HEK293 (cell line): Measurements from ENCODE around the gene ARL3.

Source experiments
- GLI4 ChIP-seq: fragments of 450-650 bp; formaldehyde crosslinking; IDR thresholded peaks from 2 replicates; pipeline ENCODE4 v1.5.1; 2016; ENCODE audit warnings: missing biosample characterization, missing genetic modification characterization
- KLF16 ChIP-seq: fragments of 450-650 bp; formaldehyde crosslinking; IDR thresholded peaks from 2 replicates; pipeline ENCODE4 v1.5.1; 2017; ENCODE audit warnings: missing biosample characterization, missing genetic modification characterization
- MEIS1 ChIP-seq: sonication (generic); formaldehyde crosslinking; IDR thresholded peaks from 2 replicates; pipeline ENCODE4 v1.8.1; 2022; ENCODE audit warnings: missing genetic modification reagents, mild to moderate bottlenecking, borderline replicate concordance
- MZF1 ChIP-seq: fragments of 450-650 bp; formaldehyde crosslinking; IDR thresholded peaks from 2 replicates; pipeline ENCODE4 v1.5.1; 2017; ENCODE audit warnings: missing biosample characterization, missing genetic modification characterization, borderline replicate concordance
- OSR2 ChIP-seq: fragments of 450-650 bp; formaldehyde crosslinking; IDR thresholded peaks from 2 replicates; pipeline ENCODE4 v1.5.1; 2016; ENCODE audit warnings: missing biosample characterization, missing genetic modification characterization
- PATZ1 ChIP-seq: fragments of 450-650 bp; formaldehyde crosslinking; IDR thresholded peaks from 2 replicates; pipeline ENCODE4 v1.5.1; 2016; ENCODE audit warnings: missing biosample characterization, missing genetic modification characterization
- PBX3 ChIP-seq: sonication (generic); formaldehyde crosslinking; IDR thresholded peaks from 2 replicates; pipeline ENCODE4 v1.8.1; 2022; ENCODE audit warnings: mild to moderate bottlenecking, moderate library complexity, missing genetic modification reagents
- PRDM2 ChIP-seq: fragments of 450-650 bp; formaldehyde crosslinking; IDR thresholded peaks from 2 replicates; pipeline ENCODE4 v1.5.1; 2016; ENCODE audit warnings: missing biosample characterization, missing genetic modification characterization, borderline replicate concordance
- PRDM6 ChIP-seq: fragments of 450-650 bp; formaldehyde crosslinking; IDR thresholded peaks from 2 replicates; pipeline ENCODE4 v1.5.1; 2017; ENCODE audit warnings: missing biosample characterization, missing genetic modification characterization
- RBAK ChIP-seq: fragments of 450-650 bp; formaldehyde crosslinking; IDR thresholded peaks from 2 replicates; pipeline ENCODE4 v1.5.1; 2016; ENCODE audit warnings: missing biosample characterization, missing genetic modification characterization
- TSHZ1 ChIP-seq: fragments of 450-650 bp; formaldehyde crosslinking; IDR thresholded peaks from 2 replicates; pipeline ENCODE4 v1.5.1; 2016; ENCODE audit warnings: missing biosample characterization, missing genetic modification characterization, borderline replicate concordance
- ZBTB20 ChIP-seq: fragments of 450-650 bp; formaldehyde crosslinking; IDR thresholded peaks from 2 replicates; pipeline ENCODE4 v1.5.1; 2016; ENCODE audit warnings: missing biosample characterization, missing genetic modification characterization
- ZNF140 ChIP-seq: fragments of 450-650 bp; formaldehyde crosslinking; IDR thresholded peaks from 2 replicates; pipeline ENCODE4 v1.5.1; 2016; ENCODE audit warnings: missing biosample characterization, missing genetic modification characterization
- ZNF202 ChIP-seq: fragments of 450-650 bp; formaldehyde crosslinking; IDR thresholded peaks from 2 replicates; pipeline ENCODE4 v1.5.1; 2016; ENCODE audit warnings: missing biosample characterization, missing genetic modification characterization, borderline replicate concordance
- ZNF324 ChIP-seq: fragments of 450-650 bp; formaldehyde crosslinking; IDR thresholded peaks from 2 replicates; pipeline ENCODE4 v1.5.1; 2016; ENCODE audit warnings: missing biosample characterization, missing genetic modification characterization
- ZNF423 ChIP-seq: fragments of 450-650 bp; formaldehyde crosslinking; IDR thresholded peaks from 2 replicates; pipeline ENCODE4 v1.5.1; 2016; ENCODE audit warnings: missing biosample characterization, missing genetic modification characterization
- ZNF433 ChIP-seq: fragments of 450-650 bp; formaldehyde crosslinking; IDR thresholded peaks from 2 replicates; pipeline ENCODE4 v1.5.1; 2016; ENCODE audit warnings: missing biosample characterization, missing genetic modification characterization, low read depth
- ZNF530 ChIP-seq: fragments of 450-650 bp; formaldehyde crosslinking; IDR thresholded peaks from 2 replicates; pipeline ENCODE4 v1.5.1; 2016; ENCODE audit warnings: low read depth, missing biosample characterization, missing genetic modification characterization
- ZNF555 ChIP-seq: fragments of 450-650 bp; formaldehyde crosslinking; conservative IDR thresholded peaks from 2 replicates; pipeline ENCODE4 v1.5.1; 2017; ENCODE audit warnings: missing biosample characterization, mild to moderate bottlenecking, missing genetic modification characterization, inconsistent platforms
- ZNF585B ChIP-seq: fragments of 450-650 bp; formaldehyde crosslinking; IDR thresholded peaks from 2 replicates; pipeline ENCODE4 v1.5.1; 2016; ENCODE audit warnings: missing biosample characterization, missing genetic modification characterization
- ZNF658 ChIP-seq: fragments of 450-650 bp; formaldehyde crosslinking; IDR thresholded peaks from 2 replicates; pipeline ENCODE4; 2016; ENCODE audit warnings: missing biosample characterization, missing genetic modification characterization
- ZNF701 ChIP-seq: fragments of 450-650 bp; formaldehyde crosslinking; IDR thresholded peaks from 2 replicates; pipeline ENCODE4 v1.5.1; 2016; ENCODE audit warnings: missing biosample characterization, missing genetic modification characterization
- ZNF792 ChIP-seq: fragments of 450-650 bp; formaldehyde crosslinking; IDR thresholded peaks from 2 replicates; pipeline ENCODE4 v1.5.1; 2016; ENCODE audit warnings: missing biosample characterization, missing genetic modification characterization
- ZSCAN30 ChIP-seq: fragments of 450-650 bp; IDR thresholded peaks from 2 replicates; pipeline ENCODE4 v1.5.1; 2018; ENCODE audit warnings: missing biosample characterization, mild to moderate bottlenecking, missing genetic modification characterization, moderate library complexity

Gene ARL3

GRCh38 chr10:102644646-102645387 is 69.4 kb downstream of the ARL3 start (continued):
- TF ChIP-seq TSHZ1 (tag by site-specific recombination) (no peak; the same call in 1 of the 2 replicates), ZNF433 (tag by site-specific recombination) (no peak), PRDM6 (no peak), ZNF202 (tag by site-specific recombination) (no peak), ZBTB20 (tag by site-specific recombination) (peak; percentile 93), ZNF140 (tag by site-specific recombination) (no peak), ZNF530 (no peak), PATZ1 (peak; percentile 80), RBAK (tag by site-specific recombination) (no peak), ZNF324 (tag by site-specific recombination) (peak; percentile 29; the same call in 1 of the 2 replicates), ZNF585B (tag by site-specific recombination) (no peak), KLF16 (peak; percentile 90), ZSCAN30 (peak; percentile 91), PBX3 (CRISPR knock-in tag) (peak; percentile 91; the same call in 1 of the 2 replicates), OSR2 (tag by site-specific recombination) (peak; percentile 81), GLI4 (0 out of 2 replicates have a peak, but pooled peaks have one; percentile 63), ZNF792 (tag by site-specific recombination) (no peak; the same call in 1 of the 2 replicates), MZF1 (tag by site-specific recombination) (no peak), ZNF701 (tag by site-specific recombination) (no peak), MEIS1 (CRISPR knock-in tag) (no peak), ZNF555 (no peak), PRDM2 (tag by site-specific recombination) (no peak; the same call in 1 of the 2 replicates), ZNF423 (tag by site-specific recombination) (peak; percentile 65), ZNF658 (tag by site-specific recombination) (no peak)
